WI38 (cell line): ENCODE data around the gene SKIDA1.

Source experiments
- H3K4me3 ChIP-seq: 2 replicates; pipeline ENCODE4 v1.5.1; 2011; ENCODE audit warnings: low read depth, mild to moderate bottlenecking, control low read depth, low read length
- CTCF ChIP-seq: IDR thresholded peaks from 2 replicates; pipeline ENCODE4 v1.5.1; 2012; ENCODE audit warnings: low read depth, mild to moderate bottlenecking, control low read depth, low read length

The SKIDA1 gene

DNA sequence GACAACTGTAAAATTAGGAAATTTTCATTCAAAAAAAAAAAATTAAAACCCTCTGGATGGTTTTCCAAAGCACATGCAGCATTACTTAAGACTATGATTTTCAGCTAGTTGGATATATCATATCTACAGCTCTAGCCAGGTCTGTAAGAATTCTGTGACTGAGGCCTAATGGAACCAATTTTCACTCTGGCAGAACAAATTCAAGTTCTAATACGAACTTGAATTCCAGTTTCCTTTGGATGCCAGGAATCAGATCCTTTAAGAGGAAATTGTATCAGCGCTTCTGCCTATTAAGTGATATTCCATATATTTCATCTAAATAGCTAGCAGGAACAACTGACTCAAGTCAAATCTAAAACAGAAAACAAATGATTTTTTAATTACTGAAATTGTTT is 34.8 kb downstream of the SKIDA1 start:
- H3K4me3 ChIP-seq: no peak overlapping the region
- no peak for TF ChIP-seq CTCF

- no peak overlapping the region for H3K4me3 ChIP-seq
- TF ChIP-seq CTCF: no peak
Observed at GRCh38 chr10:21490028-21490710, 35.3 kb downstream of the SKIDA1 start.

- no peak overlapping the region for H3K4me3 ChIP-seq
- no peak for TF ChIP-seq CTCF
Observed at GRCh38 chr10:21488957-21489446, 36.5 kb downstream of the SKIDA1 start.

DNA sequence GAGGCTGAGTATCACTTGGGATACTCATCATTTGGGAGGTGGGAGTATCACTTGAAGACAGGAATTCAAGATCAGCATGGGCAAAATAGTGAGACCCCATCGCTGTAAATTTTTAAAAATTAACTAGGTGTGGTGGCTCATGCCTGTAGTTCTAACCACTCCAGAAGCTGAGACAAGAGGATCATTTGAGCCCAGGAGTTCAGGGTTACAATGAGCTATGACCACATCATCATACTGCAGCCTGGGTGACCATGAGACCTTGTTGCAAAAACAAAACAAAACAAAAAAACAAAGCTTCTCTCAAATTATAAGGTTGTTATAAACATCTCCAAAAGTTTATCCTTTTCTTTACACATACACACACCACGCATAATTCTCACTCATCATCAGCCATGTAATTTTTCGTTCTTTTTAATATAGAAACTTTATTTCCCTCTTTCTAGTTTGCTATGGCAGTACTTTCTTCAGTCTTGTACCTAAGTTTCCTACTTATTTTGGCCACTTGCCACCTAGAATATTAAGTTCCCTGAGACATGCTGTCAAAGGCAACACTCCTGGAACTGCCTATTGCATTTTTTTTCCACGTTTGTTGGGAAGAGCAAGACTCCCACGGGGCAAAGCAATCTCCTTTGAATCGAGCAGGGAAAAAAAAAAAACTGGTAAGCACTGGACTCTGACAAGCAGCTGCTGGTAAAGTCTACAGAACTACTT is 37.1 kb downstream of the SKIDA1 start:
- H3K4me3 ChIP-seq: no peak overlapping the region
- no peak for TF ChIP-seq CTCF

- no peak for TF ChIP-seq CTCF
- H3K4me3 ChIP-seq: no peak overlapping the region
Observed at GRCh38 chr10:21487416-21488180, 37.9 kb downstream of the SKIDA1 start.

DNA sequence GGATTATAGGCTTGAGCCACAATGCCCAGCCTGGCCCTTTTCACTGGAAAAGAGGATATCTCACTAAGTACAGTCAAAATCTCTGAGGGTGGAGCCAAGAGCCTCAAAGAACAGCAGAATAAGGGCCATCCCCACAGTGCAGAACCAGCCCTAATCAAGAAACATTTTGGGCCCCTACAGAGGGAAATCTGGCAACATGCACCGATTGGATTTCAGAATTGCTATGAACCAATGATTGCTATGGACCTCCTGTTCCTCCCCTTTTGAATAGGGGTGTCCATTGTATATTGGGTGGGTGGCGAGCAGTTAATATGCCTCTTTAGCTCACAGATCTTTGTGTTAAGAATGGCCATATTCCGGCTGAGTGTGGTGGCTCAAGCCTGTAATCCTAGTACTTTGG is 42.7 kb downstream of the SKIDA1 start:
- TF ChIP-seq CTCF: no peak
- no peak overlapping the region for H3K4me3 ChIP-seq
